Uterus (tissue), 4 donors: Measurements from ENCODE around the gene GPX4. TPM values are rescaled to one million over a fixed set of nuclear protein-coding genes. Genes with fewer than 3 reads are reported as not detected.
"Not testable (repeated sequence)": the region's sequence is repeated elsewhere in the genome, so short reads cannot be mapped to it uniquely, and the experiment has no call there.

Source experiments
- DNase-seq, 2 donors: peaks; one replicate each; pipeline ENCODE4 v3.0.0-alpha.2; 2019 to 2020
- H3K27ac ChIP-seq, 2 donors: fragments of 200-600 bp; sonication (generic); 1 replicate in 1 of 2; 2 replicates in 1 of 2; pipeline ENCODE4 v1.5.1; 2016 to 2018
- H3K27me3 ChIP-seq, 2 donors: fragments of 200-600 bp; sonication (generic); one replicate each; pipeline ENCODE4 v1.5.1; 2018 to 2019; ENCODE audit warnings: control low read depth in 1 of 2
- H3K36me3 ChIP-seq, 2 donors: fragments of 200-600 bp; sonication (generic); one replicate each; pipeline ENCODE4 v1.5.1; 2019; ENCODE audit warnings: control low read depth in 1 of 2
- H3K4me1 ChIP-seq, 2 donors: fragments of 200-600 bp; sonication (generic); one replicate each; pipeline ENCODE4 v1.5.1; 2018 to 2019; ENCODE audit warnings: control low read depth in 1 of 2
- H3K4me3 ChIP-seq, 2 donors: fragments of 200-600 bp; sonication (generic); 1 replicate in 1 of 2; 2 replicates in 1 of 2; pipeline ENCODE4 v1.5.1; 2018 to 2019; ENCODE audit warnings: mild to moderate bottlenecking in 1 of 2
- H3K9me3 ChIP-seq, 2 donors: fragments of 200-600 bp; sonication (generic); one replicate each; pipeline ENCODE4 v1.5.1; 2019; ENCODE audit warnings: control low read depth in 1 of 2
- POLR2A ChIP-seq, 2 donors: fragments of 450-650 bp; IDR thresholded peaks; one replicate each; pipeline ENCODE4 v1.6.1; 2016; ENCODE audit warnings: antibody characterized with exemption in 2 of 2, mild to moderate bottlenecking in 1 of 2, moderate library complexity in 1 of 2
- intact Hi-C: fragments of 100-400 bp; cut with DNase I; formaldehyde crosslinking; loops from one replicate; pipeline ENCODE4 v1.15.1; 2023; ENCODE audit warnings: low total_unique reads
- total RNA-seq, 4 donors: library from RNA; depleted of rRNA in 3 of 4; stranded (reverse); fragments of >200 nt in 3 of 4; gene quantifications; one replicate each; pipeline versions ENCODE4 v1.1.0 to v1.2.4, GENCODE V29; 2014 to 2023
- TF ChIP-seq, protein P1 (sequence below), 4 experiments: fragments of 200-600 bp in 2 of 4; fragments of 450-650 bp in 2 of 4; sonication (generic) in 2 of 4; IDR thresholded peaks; one replicate each; pipeline ENCODE4 v1.5.1; 2016 to 2019; ENCODE audit warnings: antibody characterized with exemption in 4 of 4, mild to moderate bottlenecking in 2 of 4, moderate library complexity in 1 of 4
- donor health status: DM: yes; HTN: yes; CAD: no.

Gene GPX4
- total RNA-seq, 4 donors from 2014 or later, result 68.2 to 357 (median 163) TPM

DNA sequence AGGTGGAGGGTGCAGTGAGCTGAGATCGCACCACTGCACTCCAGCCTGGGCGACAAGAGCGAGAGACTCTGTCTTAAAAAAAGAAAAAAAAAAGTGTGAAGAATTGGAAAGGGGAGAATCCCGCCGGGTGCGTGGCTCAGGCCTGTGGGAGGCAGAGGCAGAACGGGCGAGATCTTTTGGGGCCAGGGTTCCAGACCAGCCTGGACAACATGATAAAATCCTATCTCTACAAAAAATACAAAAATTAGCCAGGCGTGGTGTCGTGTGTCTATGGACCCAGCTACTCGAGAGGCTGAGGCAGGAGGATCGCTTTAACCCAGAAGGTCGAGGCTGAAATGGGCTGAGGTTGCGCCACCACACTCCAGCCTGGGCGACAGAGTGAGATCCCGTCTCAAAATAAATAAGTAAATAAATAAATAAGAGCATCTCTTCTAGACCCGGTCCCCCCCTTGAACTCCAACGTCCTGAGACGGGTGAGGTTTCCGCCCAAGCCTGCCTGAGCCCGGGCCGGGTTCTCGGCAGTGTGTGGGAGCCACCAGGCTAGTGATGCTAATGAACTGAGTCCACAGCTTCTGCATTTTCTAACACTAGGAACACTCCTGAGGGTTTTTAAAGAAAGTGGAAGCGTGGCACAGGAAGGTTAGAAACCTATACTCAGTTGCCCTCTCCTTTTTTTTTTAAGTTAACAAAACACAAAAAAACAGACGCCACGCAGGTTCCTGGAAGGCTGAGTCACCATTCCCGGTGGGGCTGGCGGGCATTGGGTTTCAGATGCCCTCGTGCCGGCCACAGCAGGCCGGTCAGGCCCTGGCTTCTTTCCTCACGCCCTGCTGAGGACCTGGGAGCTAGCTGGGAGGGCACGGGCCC lies 22.0 kb downstream of the GPX4 start:
- Histone ChIP-seq H3K4me3 (no peak overlapping the region), H3K4me1 (no peaks in the 10 kb centered on the region), H3K9me3 (no peaks in the 10 kb centered on the region), H3K27me3 (no peaks in the 10 kb centered on the region), H3K27ac (no peak overlapping the region), H3K36me3 (no peaks in the 10 kb centered on the region)
- TF ChIP-seq, protein P1, sequence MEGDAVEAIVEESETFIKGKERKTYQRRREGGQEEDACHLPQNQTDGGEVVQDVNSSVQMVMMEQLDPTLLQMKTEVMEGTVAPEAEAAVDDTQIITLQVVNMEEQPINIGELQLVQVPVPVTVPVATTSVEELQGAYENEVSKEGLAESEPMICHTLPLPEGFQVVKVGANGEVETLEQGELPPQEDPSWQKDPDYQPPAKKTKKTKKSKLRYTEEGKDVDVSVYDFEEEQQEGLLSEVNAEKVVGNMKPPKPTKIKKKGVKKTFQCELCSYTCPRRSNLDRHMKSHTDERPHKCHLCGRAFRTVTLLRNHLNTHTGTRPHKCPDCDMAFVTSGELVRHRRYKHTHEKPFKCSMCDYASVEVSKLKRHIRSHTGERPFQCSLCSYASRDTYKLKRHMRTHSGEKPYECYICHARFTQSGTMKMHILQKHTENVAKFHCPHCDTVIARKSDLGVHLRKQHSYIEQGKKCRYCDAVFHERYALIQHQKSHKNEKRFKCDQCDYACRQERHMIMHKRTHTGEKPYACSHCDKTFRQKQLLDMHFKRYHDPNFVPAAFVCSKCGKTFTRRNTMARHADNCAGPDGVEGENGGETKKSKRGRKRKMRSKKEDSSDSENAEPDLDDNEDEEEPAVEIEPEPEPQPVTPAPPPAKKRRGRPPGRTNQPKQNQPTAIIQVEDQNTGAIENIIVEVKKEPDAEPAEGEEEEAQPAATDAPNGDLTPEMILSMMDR (IDR thresholded peaks at IDR 0.05), result no peak
- TF ChIP-seq POLR2A (IDR thresholded peaks at IDR 0.05), result no peak
- intact Hi-C loops, result no loop called here
- DNase-seq, result no peak

DNA sequence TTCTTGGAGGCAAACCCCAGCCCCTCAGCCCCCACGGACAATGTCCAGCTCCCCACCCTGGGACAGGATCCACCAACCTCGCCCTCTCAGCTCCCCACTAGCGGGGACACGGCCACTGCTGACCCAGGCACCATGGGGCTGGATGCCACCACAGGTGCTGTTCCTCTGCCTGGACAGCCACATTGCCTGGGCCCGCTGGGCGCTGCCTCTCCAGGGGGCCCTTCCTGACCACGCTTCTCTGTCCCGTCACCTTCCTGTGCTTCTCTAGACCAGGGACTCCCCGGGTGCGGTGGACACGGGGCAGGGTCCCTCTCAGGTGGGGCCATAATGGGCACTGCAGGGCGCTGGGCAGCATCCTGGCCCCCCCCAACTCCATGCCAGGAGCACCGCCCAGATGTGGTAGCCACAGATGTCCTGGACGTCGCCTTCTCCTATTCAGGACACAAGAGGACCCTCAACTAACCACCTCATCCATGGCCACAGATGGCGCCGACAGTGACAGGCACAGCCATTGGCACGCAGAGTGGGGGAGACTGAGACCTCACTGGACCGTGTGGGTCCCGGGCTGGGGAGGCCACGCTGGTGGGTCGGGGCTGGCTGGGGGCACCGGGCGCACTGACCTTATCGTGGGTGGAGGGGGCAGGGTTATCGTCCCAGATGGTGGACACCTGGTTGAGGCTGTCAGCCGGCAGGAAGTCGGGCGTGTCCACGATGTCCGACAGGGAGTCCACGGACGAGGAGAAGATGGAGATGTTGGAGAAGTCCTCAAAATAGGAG lies 23.4 kb downstream of the GPX4 start:
- Histone ChIP-seq H3K36me3 (no peaks in the 10 kb centered on the region), H3K4me3 (no peak overlapping the region), H3K27me3 (no peaks in the 10 kb centered on the region), H3K27ac (no peak overlapping the region), H3K9me3 (no peaks in the 10 kb centered on the region), H3K4me1 (peaks cover 0 to 7% of the 10 kb centered on the region in 2 donors)
- TF ChIP-seq, protein P1 (IDR thresholded peaks at IDR 0.05), result no peak
- no peak for TF ChIP-seq POLR2A (IDR thresholded peaks at IDR 0.05)
- no peak for DNase-seq
- intact Hi-C loops, result no loop called here

DNA sequence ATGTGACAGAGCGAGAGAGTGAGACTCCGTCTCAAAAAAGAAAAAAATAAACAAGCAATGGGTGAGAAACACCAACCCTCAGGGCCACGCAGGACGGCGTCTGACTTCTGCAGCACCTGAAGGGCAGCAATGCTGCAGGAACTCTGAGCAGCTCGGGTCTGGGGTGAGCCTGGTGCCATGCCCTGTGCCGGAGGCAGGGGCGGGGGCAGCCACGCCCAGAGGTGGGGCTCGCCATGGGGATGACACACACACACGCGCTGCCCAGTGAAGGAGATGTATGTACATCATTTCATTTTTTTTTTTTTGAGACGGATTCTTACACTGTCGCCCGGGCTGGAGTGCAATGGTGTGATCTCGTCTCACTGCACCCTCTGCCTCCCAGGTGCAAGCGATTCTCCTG lies 24.3 kb downstream of the GPX4 start:
- intact Hi-C loops, result no loop called here
- TF ChIP-seq, protein P1 (IDR thresholded peaks at IDR 0.05), result no peak
- TF ChIP-seq POLR2A (IDR thresholded peaks at IDR 0.05), result no peak
- Histone ChIP-seq H3K27ac (no peak overlapping the region), H3K4me3 (no peak overlapping the region), H3K36me3 (no peaks in the 10 kb centered on the region), H3K4me1 (peaks cover 0 to 14% of the 10 kb centered on the region in 2 donors), H3K27me3 (no peaks in the 10 kb centered on the region), H3K9me3 (no peaks in the 10 kb centered on the region)
- DNase-seq, result no peak

DNA sequence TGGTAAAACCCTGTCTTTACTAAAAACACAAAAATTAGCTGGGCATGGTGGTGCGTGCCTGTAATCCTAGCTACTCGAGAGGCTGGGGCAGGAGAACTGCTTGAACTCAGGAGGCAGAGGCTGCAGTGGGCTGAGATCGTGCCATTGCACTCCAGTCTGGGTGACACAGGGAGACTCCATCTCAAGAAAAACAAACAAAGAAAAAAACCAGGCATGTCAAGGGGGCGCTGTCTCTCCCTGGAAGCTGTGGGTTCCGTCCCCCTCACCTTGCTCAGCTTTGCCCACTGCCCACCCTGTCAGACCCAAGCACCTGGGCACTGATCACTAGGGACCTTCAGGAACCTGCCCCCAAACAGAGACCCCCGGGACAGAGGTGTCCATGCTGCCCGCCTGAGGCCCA lies 25.3 kb downstream of the GPX4 start:
- peaks cover 0 to 23% of the 10 kb centered on the region in 2 donors for H3K4me1 ChIP-seq
- H3K9me3 ChIP-seq, H3K27me3 ChIP-seq, H3K36me3 ChIP-seq, DNase-seq, H3K27ac ChIP-seq, intact Hi-C loops, H3K4me3 ChIP-seq: not testable (repeated sequence)

DNA sequence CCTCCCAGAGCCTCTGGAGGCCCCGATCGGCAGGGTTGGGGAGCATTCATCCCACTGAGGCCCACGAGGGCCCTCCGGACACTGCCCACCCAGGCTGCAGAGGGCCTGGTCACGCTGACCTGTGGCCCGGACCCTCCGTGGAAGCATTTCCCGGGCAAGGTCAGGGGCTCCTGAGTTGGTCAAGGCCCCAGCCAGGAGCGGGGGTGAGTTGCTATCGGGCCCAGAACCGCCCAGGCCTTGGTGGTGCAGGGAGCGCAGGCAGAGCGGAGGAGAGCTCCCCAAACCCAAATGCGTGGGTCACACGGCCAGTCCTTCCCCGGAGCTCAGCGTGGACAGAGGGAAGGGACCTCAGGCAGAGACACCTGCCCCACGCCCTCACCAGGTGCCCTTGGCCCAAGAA lies 25.7 kb downstream of the GPX4 start:
- Histone ChIP-seq H3K27ac (no peak overlapping the region), H3K4me3 (no peak overlapping the region), H3K36me3 (no peaks in the 10 kb centered on the region), H3K4me1 (peaks cover 0 to 23% of the 10 kb centered on the region in 2 donors), H3K9me3 (no peaks in the 10 kb centered on the region), H3K27me3 (no peaks in the 10 kb centered on the region)
- intact Hi-C loops, result no loop called here
- no peak for DNase-seq
- TF ChIP-seq, protein P1 (IDR thresholded peaks at IDR 0.05), result no peak
- TF ChIP-seq POLR2A (IDR thresholded peaks at IDR 0.05), result no peak
